Liver (tissue), 3 donors: ENCODE measurements around the gene CSNK2A2.

ENCODE experiments used
- ATF3 ChIP-seq: IDR thresholded peaks from 2 replicates; pipeline ENCODE4 v1.6.1; 2016; ENCODE audit warnings: antibody characterized with exemption
- CTCF ChIP-seq: fragments of 150-350 bp; IDR thresholded peaks from 2 replicates; pipeline ENCODE4 v1.5.1; 2017; ENCODE audit warnings: improper control_type of control experiment, low read depth, low read length; ENCODE audit not compliant: missing input control
- FOXA1 ChIP-seq: IDR thresholded peaks from 2 replicates; pipeline ENCODE4 v1.6.1; 2016; ENCODE audit warnings: antibody characterized with exemption
- GABPA ChIP-seq, 2 donors: IDR thresholded peaks in 1 of 2; conservative IDR thresholded peaks in 1 of 2; 2 replicates each; pipeline ENCODE4 v1.6.1; 2016; ENCODE audit warnings: antibody characterized with exemption in 2 of 2, mild to moderate bottlenecking in 1 of 2, moderate library complexity in 1 of 2
- SP1 ChIP-seq: IDR thresholded peaks from 2 replicates; pipeline ENCODE4 v1.6.1; 2018; ENCODE audit warnings: antibody characterized with exemption, mild to moderate bottlenecking
- TAF1 ChIP-seq: conservative IDR thresholded peaks from 2 replicates; pipeline ENCODE4 v1.6.1; 2016; ENCODE audit warnings: antibody characterized with exemption, mild to moderate bottlenecking
- ZBTB33 ChIP-seq: IDR thresholded peaks from 2 replicates; pipeline ENCODE4 v1.6.1; 2016; ENCODE audit warnings: antibody characterized with exemption
- TF ChIP-seq, protein P1 (sequence below): IDR thresholded peaks from 2 replicates; pipeline ENCODE4 v1.6.1; 2016; ENCODE audit warnings: antibody characterized with exemption
- donor health status: healthy.
- donor health status: healthy.

GRCh38 chr16:58128711-58129096 is 69.2 kb downstream of the CSNK2A2 start:
- TF ChIP-seq CTCF, result no peak
- no peak for TF ChIP-seq GABPA (IDR thresholded peaks at IDR 0.05 in 1 of 2, conservative IDR thresholded peaks at IDR 0.05 in 1 of 2)
- TF ChIP-seq, protein P1, sequence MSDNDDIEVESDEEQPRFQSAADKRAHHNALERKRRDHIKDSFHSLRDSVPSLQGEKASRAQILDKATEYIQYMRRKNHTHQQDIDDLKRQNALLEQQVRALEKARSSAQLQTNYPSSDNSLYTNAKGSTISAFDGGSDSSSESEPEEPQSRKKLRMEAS, result no peak
- no peak for TF ChIP-seq ATF3
- TF ChIP-seq SP1, result no peak
- no peak for TF ChIP-seq ZBTB33
- no peak for TF ChIP-seq TAF1
- no peak for TF ChIP-seq FOXA1
